DOHH2 (cell line): ENCODE results near the gene RABGAP1L.

ENCODE experiments used
- H3F3A ChIP-seq: fragments of 200-600 bp; sonication (generic), shearing (Covaris generic); 2 replicates; pipeline ENCODE4 v1.6.0; 2016; ENCODE audit warnings: antibody characterized with exemption, mild to moderate bottlenecking; ENCODE audit not compliant: control insufficient read depth, insufficient read depth
- H3K27ac ChIP-seq: fragments of 200-600 bp; sonication (generic); 2 replicates; pipeline ENCODE4 v1.5.1; 2014; ENCODE audit warnings: low read depth, mild to moderate bottlenecking, low read length, moderate library complexity
- H3K27me3 ChIP-seq: fragments of 200-600 bp; sonication (generic); 2 replicates; pipeline ENCODE4 v1.6.1; 2014; ENCODE audit warnings: mild to moderate bottlenecking, low read length, mixed read lengths; ENCODE audit not compliant: control insufficient read depth
- H3K36me3 ChIP-seq: fragments of 200-600 bp; sonication (generic); 2 replicates; pipeline ENCODE4 v1.6.1; 2014; ENCODE audit warnings: mild to moderate bottlenecking, low read length, moderate library complexity, mixed read lengths; ENCODE audit not compliant: control insufficient read depth
- H3K4me1 ChIP-seq: fragments of 200-600 bp; sonication (generic); 2 replicates; pipeline ENCODE4 v1.6.1; 2014; ENCODE audit warnings: mild to moderate bottlenecking, low read length, mixed read lengths; ENCODE audit not compliant: control insufficient read depth
- H3K4me2 ChIP-seq: fragments of 200-600 bp; sonication (generic); 2 replicates; pipeline ENCODE4 v1.6.0; 2014; ENCODE audit warnings: mild to moderate bottlenecking, low read length, moderate library complexity
- H3K4me3 ChIP-seq: fragments of 200-600 bp; sonication (generic); 2 replicates; pipeline ENCODE4 v1.5.1; 2014; ENCODE audit warnings: mild to moderate bottlenecking, low read length, mixed read lengths
- H3K79me2 ChIP-seq: fragments of 200-600 bp; sonication (generic); 2 replicates; pipeline ENCODE4 v1.6.1; 2014; ENCODE audit warnings: mild to moderate bottlenecking, low read length, mixed read lengths; ENCODE audit not compliant: control insufficient read depth
- H3K9me2 ChIP-seq: fragments of 200-600 bp; sonication (generic); replicated peaks from 2 replicates; pipeline ENCODE4 v1.6.1; 2014; ENCODE audit warnings: mild to moderate bottlenecking, low read length, mixed read lengths; ENCODE audit not compliant: control insufficient read depth
- H3K9me3 ChIP-seq: fragments of 200-600 bp; sonication (generic); 2 replicates; pipeline ENCODE4 v1.6.1; 2014; ENCODE audit warnings: antibody characterized with exemption, low read length, mixed read lengths; ENCODE audit not compliant: control insufficient read depth, insufficient read depth
- H4K20me1 ChIP-seq: fragments of 200-600 bp; sonication (generic); 2 replicates; pipeline ENCODE4 v1.6.0; 2014; ENCODE audit warnings: low read depth, mild to moderate bottlenecking, antibody characterized with exemption, low read length, moderate library complexity; ENCODE audit not compliant: control insufficient read depth, insufficient read depth
- CTCF ChIP-seq: fragments of 200-600 bp; sonication (generic); IDR thresholded peaks from one replicate; pipeline ENCODE4 v1.5.1; 2014; ENCODE audit warnings: antibody characterized with exemption, mild to moderate bottlenecking, low read depth, low read length; ENCODE audit not compliant: poor library complexity, severe bottlenecking
- EZH2phosphoT487 ChIP-seq: fragments of 200-600 bp; sonication (generic); IDR thresholded peaks from 2 replicates; pipeline ENCODE4 v1.6.1; 2017; ENCODE audit warnings: borderline replicate concordance, mild to moderate bottlenecking, antibody characterized with exemption, low read length, moderate library complexity, mixed read lengths

RABGAP1L gene

DNA sequence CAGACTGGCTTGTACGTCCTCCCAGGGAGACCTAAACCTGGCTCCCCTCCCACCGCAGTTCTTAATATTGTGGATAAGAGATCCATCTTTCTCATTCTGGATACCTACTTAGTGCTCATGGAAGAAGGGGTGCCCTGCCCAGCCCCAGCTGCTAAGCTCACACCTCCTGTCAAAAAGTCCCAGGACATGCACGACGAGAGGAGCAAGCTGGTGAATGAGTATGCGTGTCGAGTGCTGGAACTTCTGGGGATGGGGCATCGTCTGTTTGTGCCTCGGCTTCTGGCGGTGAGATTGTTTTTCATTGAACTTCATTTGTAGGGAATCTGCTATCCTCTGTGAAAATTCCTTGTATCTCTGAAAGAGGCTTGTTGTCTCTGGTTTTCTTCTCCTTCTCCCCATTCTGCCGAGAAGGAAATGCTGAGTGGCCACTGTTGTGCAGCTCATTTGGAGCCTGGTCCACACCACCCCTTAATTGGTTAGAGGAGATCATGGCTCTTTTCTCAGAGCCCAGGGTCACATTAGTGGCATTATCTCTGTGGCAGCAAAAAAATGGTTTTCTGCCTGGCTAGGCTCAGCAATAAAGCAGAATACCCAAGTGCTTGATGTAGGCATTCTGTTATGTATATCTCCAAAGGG is 641.0 kb downstream of the RABGAP1L start:
- Histone ChIP-seq H3K79me2 (peaks cover 11% of the 10 kb centered on the region), H3K27me3 (no peaks in the 10 kb centered on the region), H3K27ac (peak overlapping the region; percentile 45), H3K4me3 (peak overlapping the region; percentile 68), H3K9me2 (no peaks in the 10 kb centered on the region), H3K9me3 (no peaks in the 10 kb centered on the region), H3K4me2 (peak overlapping the region; percentile 77), H3K4me1 (peaks cover 40% of the 10 kb centered on the region), H4K20me1 (no peaks in the 10 kb centered on the region), H3F3A (peaks cover 3% of the 10 kb centered on the region; the same call in 1 of the 2 replicates), H3K36me3 (peaks cover 7% of the 10 kb centered on the region; the same call in 1 of the 2 replicates)
- no peak for TF ChIP-seq EZH2phosphoT487
- no peak for TF ChIP-seq CTCF

- Histone ChIP-seq H3K4me1 (peaks cover 40% of the 10 kb centered on the region), H3K36me3 (peaks cover 7% of the 10 kb centered on the region; the same call in 1 of the 2 replicates), H3K4me3 (peak overlapping the region; percentile 68), H3K9me3 (no peaks in the 10 kb centered on the region), H4K20me1 (no peaks in the 10 kb centered on the region), H3K9me2 (no peaks in the 10 kb centered on the region), H3K27me3 (no peaks in the 10 kb centered on the region), H3K27ac (no peak overlapping the region), H3K79me2 (peaks cover 11% of the 10 kb centered on the region), H3F3A (peaks cover 3% of the 10 kb centered on the region; the same call in 1 of the 2 replicates), H3K4me2 (peak overlapping the region; percentile 77)
- TF ChIP-seq CTCF (no peak), EZH2phosphoT487 (no peak)
Measured at GRCh38 chr1:174800876-174801275, 641.6 kb downstream of the RABGAP1L start.

- TF ChIP-seq CTCF (no peak), EZH2phosphoT487 (no peak)
- Histone ChIP-seq H3K9me3 (no peaks in the 10 kb centered on the region), H3K4me3 (no peak overlapping the region), H3F3A (peaks cover 9% of the 10 kb centered on the region), H3K36me3 (peaks cover 4% of the 10 kb centered on the region; the same call in 1 of the 2 replicates), H3K4me2 (no peak overlapping the region), H3K79me2 (0 out of 2 replicates have a peak, but pooled peaks cover under 1% of the 10 kb centered on the region), H3K9me2 (no peaks in the 10 kb centered on the region), H3K27me3 (no peaks in the 10 kb centered on the region), H4K20me1 (no peaks in the 10 kb centered on the region), H3K4me1 (peaks cover 13% of the 10 kb centered on the region), H3K27ac (no peak overlapping the region)
Measured at GRCh38 chr1:174809755-174810280, 650.5 kb downstream of the RABGAP1L start.
